ENCODE measurements around the gene MAPKAPK3. TPM values are rescaled to one million over a fixed set of nuclear protein-coding genes. Genes with fewer than 3 reads are reported as not detected.

Gene MAPKAPK3
- total and polyA plus RNA-seq, 2 of the 4 experiments (the other 2 are of a cell fraction), result 38.3 to 57.2 TPM

DNA sequence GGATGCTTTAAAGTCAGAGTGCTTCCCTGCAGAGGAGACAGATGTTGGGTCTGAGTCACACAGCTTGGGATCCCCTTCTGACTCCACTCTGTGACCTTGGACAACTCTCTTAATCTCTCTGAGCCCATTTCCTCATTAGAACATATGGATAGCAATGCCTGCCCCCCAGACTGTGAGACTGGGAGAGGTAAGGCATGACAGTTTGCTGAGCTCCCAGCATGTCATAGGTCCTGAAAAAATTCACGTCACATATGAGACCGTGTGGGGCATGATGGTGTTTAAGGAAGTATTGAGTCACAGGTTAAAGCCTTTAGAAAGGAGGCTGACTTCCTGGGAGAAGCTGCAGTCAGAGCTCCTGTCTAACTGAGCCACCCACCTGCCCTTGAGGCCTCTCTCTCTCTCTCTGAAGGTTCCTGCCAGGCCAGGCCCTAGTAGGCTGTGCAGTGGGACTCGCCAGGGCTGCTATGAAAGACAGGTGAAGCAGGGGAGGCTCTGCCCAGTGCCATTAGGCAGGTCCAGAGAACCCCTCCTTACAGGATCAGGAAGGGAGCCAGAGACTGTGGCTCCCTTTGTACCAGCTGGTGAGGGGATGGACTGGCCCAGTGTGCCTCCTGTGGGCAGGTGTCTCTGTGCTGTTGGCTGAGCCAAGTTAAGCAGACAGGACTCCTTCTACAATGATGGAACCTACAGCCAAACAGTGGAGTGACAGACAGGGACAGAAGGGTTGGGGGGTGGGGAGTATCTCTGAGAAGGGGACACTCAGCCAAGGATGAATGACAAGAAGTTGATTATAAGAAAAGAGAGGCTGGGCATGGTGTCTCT, 38.3 kb downstream of the MAPKAPK3 start:
- dilution Hi-C loops (cut with HindIII; ENCODE audit: low sequenced_read_pairs, unreplicated experiment) (no loop called here), in situ Hi-C loops (cut with MboI; ENCODE audit: low sequenced_read_pairs) (no loop called here), intact Hi-C loops (cut with micrococcal nuclease) (no loop called here)
- ChIA-PET POLR2A (ENCODE audit: unreplicated experiment) (no interaction called here), CTCF (no interaction called here)
- no peak for ATAC-seq (ENCODE audit: low read depth)
- no peak overlapping the region for H4K5ac ChIP-seq (ENCODE audit: low read depth, low read length)
- H3K14ac ChIP-seq (replicated peaks; ENCODE audit: low read depth, low read length), result no peak overlapping the region
- no peak overlapping the region for H3K9ac ChIP-seq (ENCODE audit: low read depth, low read length)
- no peak overlapping the region for H2AK5ac ChIP-seq (ENCODE audit: low read depth, low read length)
- no TSS peak for BruUV-seq (replicated peaks)
- H3K56ac ChIP-seq (ENCODE audit: extremely low read depth, insufficient read depth, low read length), result no peak overlapping the region
- no peak overlapping the region for H2AK9ac ChIP-seq (replicated peaks; ENCODE audit: low read depth, low read length, poor library complexity)
- H3K4me3 ChIP-seq (ENCODE audit: insufficient read depth, low read depth, low read length), result no peak overlapping the region
- H3K18ac ChIP-seq (ENCODE audit: low read depth, low read length), result no peak overlapping the region
- no peaks in the 10 kb centered on the region for H3K36me3 ChIP-seq (ENCODE audit: control insufficient read depth, insufficient read depth, low read length)
- H3K79me1 ChIP-seq (ENCODE audit: low read depth in 1 of 2, low read length in 2 of 2), result no peaks in the 10 kb centered on the region
- H3K4ac ChIP-seq (ENCODE audit: low read depth, low read length), result no peak overlapping the region
- H2BK120ac ChIP-seq (ENCODE audit: low read depth, low read length), result no peak overlapping the region
- H4K20me1 ChIP-seq (ENCODE audit: insufficient read depth, low read length), result no peaks in the 10 kb centered on the region; the same call in 1 of the 2 replicates
- H3K27ac ChIP-seq (ENCODE audit: insufficient read depth, low read length), result no peak overlapping the region
- no peaks in the 10 kb centered on the region for H3K9me1 ChIP-seq (ENCODE audit: insufficient read depth, low read length)
- H2AFZ ChIP-seq (replicated peaks; ENCODE audit: low read length, poor library complexity), result no peak overlapping the region
- no peak overlapping the region for H4K8ac ChIP-seq (ENCODE audit: low read depth in 2 of 2, low read length in 2 of 2)
- no peak overlapping the region for H2BK5ac ChIP-seq (ENCODE audit: low read depth, low read length, poor library complexity, severe bottlenecking)
- peak; percentile 13 for DNase-seq
- TF ChIP-seq FOS (IDR thresholded peaks at IDR 0.05; ENCODE audit: low read depth, low read length), result no peak
- TF ChIP-seq MAZ (IDR thresholded peaks at IDR 0.05; ENCODE audit: borderline replicate concordance, low read depth, low read length), result no peak
- TF ChIP-seq RAD21 (IDR thresholded peaks at IDR 0.05; ENCODE audit: low read length), result no peak
- TF ChIP-seq RCOR1 (IDR thresholded peaks at IDR 0.05; ENCODE audit: insufficient replicate concordance, low read length), result no peak
- no peak overlapping the region for H2BK20ac ChIP-seq (ENCODE audit: low read depth, low read length)
- H3K27me3 ChIP-seq (ENCODE audit: control insufficient read depth, insufficient read depth, low read length), result peaks cover 3% of the 10 kb centered on the region; the same call in 1 of the 2 replicates
- H3K9me3 ChIP-seq (ENCODE audit: control insufficient read depth, insufficient read depth, low read length), result no peaks in the 10 kb centered on the region
- H4K91ac ChIP-seq (ENCODE audit: insufficient read depth, low read depth, low read length), result no peak overlapping the region
- no peak overlapping the region for H3K4me2 ChIP-seq (ENCODE audit: low read depth, low read length)
- no peaks in the 10 kb centered on the region for H3K4me1 ChIP-seq (ENCODE audit: control insufficient read depth, insufficient read depth, low read length)
- no peak overlapping the region for H2BK15ac ChIP-seq (ENCODE audit: low read depth, low read length)
- H3K23ac ChIP-seq (ENCODE audit: low read depth, low read length), result no peak overlapping the region
- no CpG with 5 or more reads among the region's 3 CpGs for WGBS, 2 experiments (ENCODE audit: extremely low coverage in 2 of 2, insufficient read length in 1 of 2)

Data from IMR-90 (cell line).